ENCODE measurements around the gene PLXNA2. TPM values are rescaled to one million over a fixed set of nuclear protein-coding genes. Genes with fewer than 3 reads are reported as not detected.

PLXNA2 gene
- polyA plus RNA-seq, 2 of the 4 experiments (the other 2 are of a cell fraction), result 0.36 to 0.87 TPM

GRCh38 chr1:208204779-208205178 lies 39.4 kb downstream of the PLXNA2 start:
- H3K4me2 ChIP-seq, result peak overlapping the region; percentile 70; the same call in 2 of the 3 replicates
- no peak for FAIRE-seq
- H3K27ac ChIP-seq, result peak overlapping the region; percentile 76 to 85
- no peak overlapping the region for H3K4me3 ChIP-seq
- ChIA-PET CTCF (interaction anchor here (1.5 to 7.4 kb wide), 2 partner anchors 35 to 41 kb away, joined by 4 to 65 read pairs; no protein-coding TSS in a partner anchor), POLR2A (no interaction called here)
- TF ChIP-seq RAD21 (conservative IDR thresholded peaks at IDR 0.05 in 1 of 2, IDR thresholded peaks at IDR 0.05 in 1 of 2) (no peak), MAFK (IDR thresholded peaks at IDR 0.05; ENCODE audit: partially characterized antibody) (no peak), HES2 (IDR thresholded peaks at IDR 0.05) (no peak), RNF2 (IDR thresholded peaks at IDR 0.05; ENCODE audit: borderline replicate concordance, low read depth) (no peak), REST (IDR thresholded peaks at IDR 0.05) (no peak), CHD4 (IDR thresholded peaks at IDR 0.05; ENCODE audit: borderline replicate concordance) (no peak), CEBPB (IDR thresholded peaks at IDR 0.05) (no peak)
- no peaks in the 10 kb centered on the region for H3K9me3 ChIP-seq
- ATAC-seq, result no peak
- DNase-seq (ENCODE audit: low read depth in 1 of 2, low spot score in 1 of 2), result no peak
- H3K4me1 ChIP-seq, result peaks cover 48% of the 10 kb centered on the region
- 89% methylated on average over 2 of the region's 2 CpGs for WGBS (ENCODE audit: missing lambda C conversion rate)

GRCh38 chr1:208203848-208204609 lies 40.2 kb downstream of the PLXNA2 start:
- H3K9me3 ChIP-seq, result no peaks in the 10 kb centered on the region
- WGBS (ENCODE audit: missing lambda C conversion rate), result 45% methylated on average over 7 of the region's 7 CpGs
- FAIRE-seq, result no peak
- H3K4me2 ChIP-seq, result peak overlapping the region; percentile 70
- TF ChIP-seq TP53 (CRISPR knock-in tag; IDR thresholded peaks at IDR 0.05), result no peak
- no peak for TF ChIP-seq ELK1 (IDR thresholded peaks at IDR 0.05; ENCODE audit: low read depth, low read length)
- no peak for TF ChIP-seq MAX (IDR thresholded peaks at IDR 0.05)
- no peak for TF ChIP-seq NFE2L2 (conservative IDR thresholded peaks at IDR 0.05; ENCODE audit: low read length)
- no peak for TF ChIP-seq PHF8 (IDR thresholded peaks at IDR 0.05; ENCODE audit: borderline replicate concordance, low read depth)
- TF ChIP-seq ATOH8 (CRISPR knock-in tag; IDR thresholded peaks at IDR 0.05; ENCODE audit: low read depth), result no peak
- no peak for TF ChIP-seq FOXS1 (CRISPR knock-in tag; IDR thresholded peaks at IDR 0.05)
- TF ChIP-seq RARB (CRISPR knock-in tag; IDR thresholded peaks at IDR 0.05), result no peak
- TF ChIP-seq GATA3 (IDR thresholded peaks at IDR 0.05; ENCODE audit: borderline replicate concordance), result no peak
- TF ChIP-seq JUN (IDR thresholded peaks at IDR 0.05), result no peak
- no peak for TF ChIP-seq CEBPB (IDR thresholded peaks at IDR 0.05)
- no peak; the same call in none of the 2 replicates for TF ChIP-seq CHD4 (IDR thresholded peaks at IDR 0.05; ENCODE audit: borderline replicate concordance)
- no peak for TF ChIP-seq HEYL (CRISPR knock-in tag; IDR thresholded peaks at IDR 0.05)
- no peak for TF ChIP-seq NPAS2 (CRISPR knock-in tag; IDR thresholded peaks at IDR 0.05; ENCODE audit: borderline replicate concordance)
- TF ChIP-seq SREBF2 (IDR thresholded peaks at IDR 0.05), result no peak
- H3K4me1 ChIP-seq, result peaks cover 48% of the 10 kb centered on the region
- no peak for DNase-seq (ENCODE audit: low read depth in 1 of 2, low spot score in 1 of 2)
- POLR2A ChIA-PET, result interaction anchor here (0.9 to 2.0 kb wide), 3 partner anchors 9 to 72 kb away, joined by 3 to 19 read pairs (median 6); no protein-coding TSS in a partner anchor
- peak; percentile 26 to 45 for ATAC-seq
- peak overlapping the region; percentile 76 to 85 for H3K27ac ChIP-seq
- CTCF ChIA-PET, result interaction anchor here (1.0 to 7.4 kb wide), 8 partner anchors 9 to 182 kb away, joined by 3 to 65 read pairs (median 5); partner anchors contain the start of gene PLXNA2
- no peak overlapping the region; the same call in 2 of the 3 replicates for H3K4me3 ChIP-seq
